KOPT-K1 (cell line): ENCODE data around the gene A2M.

Experiments used
- H3K27ac ChIP-seq: fragments of 200-600 bp; sonication (generic); 2 replicates; pipeline ENCODE4 v1.5.1; 2016; ENCODE audit warnings: antibody characterized with exemption, mild to moderate bottlenecking, low read depth, low read length; ENCODE audit not compliant: poor library complexity, severe bottlenecking
- H3K36me3 ChIP-seq: fragments of 200-600 bp; sonication (generic); 2 replicates; pipeline ENCODE4 v1.5.1; 2017; ENCODE audit warnings: antibody characterized with exemption, mild to moderate bottlenecking, low read length, moderate library complexity; ENCODE audit not compliant: insufficient read depth
- H3K9me3 ChIP-seq: fragments of 200-600 bp; sonication (generic); 2 replicates; pipeline ENCODE4 v1.5.1; 2017; ENCODE audit warnings: antibody characterized with exemption, low read length, mild to moderate bottlenecking; ENCODE audit not compliant: insufficient read depth, poor library complexity, severe bottlenecking

Gene A2M

GRCh38 chr12:9050521-9051157, 65.1 kb downstream of the A2M start:
- no peaks in the 10 kb centered on the region for H3K9me3 ChIP-seq
- H3K36me3 ChIP-seq = no peaks in the 10 kb centered on the region
- H3K27ac ChIP-seq = no peak overlapping the region

DNA sequence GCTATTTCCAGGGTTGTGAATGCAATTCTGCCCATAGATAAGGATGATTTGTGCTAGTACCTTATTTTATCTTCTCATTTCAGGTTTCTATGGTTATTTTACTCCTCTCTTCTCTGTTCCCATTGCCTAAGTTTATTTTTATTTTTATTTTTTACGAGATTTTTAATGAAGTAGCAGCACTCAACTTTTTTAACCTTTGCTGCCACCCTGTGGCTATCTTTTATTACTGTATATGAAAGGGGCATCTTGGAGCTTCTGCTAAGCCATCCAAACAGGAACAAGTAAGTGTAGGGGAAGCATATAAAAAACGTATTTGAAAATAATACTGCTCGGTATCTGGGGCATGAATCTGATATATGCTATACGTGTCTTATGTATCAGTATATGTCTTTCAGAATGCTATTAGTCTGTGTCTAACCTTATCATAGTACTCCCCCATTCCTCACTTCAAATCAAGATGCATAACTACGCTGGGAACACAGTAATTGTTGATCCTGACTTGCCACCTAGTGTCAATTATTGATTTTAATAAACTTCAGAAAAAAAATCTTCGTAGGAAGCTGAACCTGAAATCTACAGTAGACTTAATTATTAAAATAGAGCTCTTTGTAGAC, 66.1 kb downstream of the A2M start:
- H3K9me3 ChIP-seq = no peaks in the 10 kb centered on the region
- H3K36me3 ChIP-seq = no peaks in the 10 kb centered on the region

DNA sequence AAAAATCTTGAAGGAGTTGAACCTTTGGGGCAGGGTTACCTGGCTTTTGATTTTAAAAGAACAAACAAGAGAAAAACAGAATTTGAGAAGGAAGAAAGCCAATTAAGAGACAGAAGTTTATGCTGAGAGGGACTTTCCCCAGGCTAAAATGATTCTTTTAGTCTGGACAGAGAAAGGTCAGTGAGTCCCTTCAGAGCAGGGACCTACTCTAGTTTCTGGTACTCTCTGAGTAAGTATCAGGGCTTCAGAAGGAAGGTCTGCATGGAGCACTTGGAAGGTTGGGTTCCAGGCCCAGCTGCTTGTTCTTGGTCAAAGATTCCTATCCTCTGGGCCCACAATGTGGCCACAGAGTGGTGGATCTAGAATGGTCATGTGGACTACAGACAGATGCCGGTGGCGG, 66.8 kb downstream of the A2M start:
- no peaks in the 10 kb centered on the region for H3K9me3 ChIP-seq
- no peaks in the 10 kb centered on the region for H3K36me3 ChIP-seq
- H3K27ac ChIP-seq = no peak overlapping the region

More for the DNA sequence above, 66.1 kb downstream of the A2M start:
- no peak overlapping the region for H3K27ac ChIP-seq

DNA sequence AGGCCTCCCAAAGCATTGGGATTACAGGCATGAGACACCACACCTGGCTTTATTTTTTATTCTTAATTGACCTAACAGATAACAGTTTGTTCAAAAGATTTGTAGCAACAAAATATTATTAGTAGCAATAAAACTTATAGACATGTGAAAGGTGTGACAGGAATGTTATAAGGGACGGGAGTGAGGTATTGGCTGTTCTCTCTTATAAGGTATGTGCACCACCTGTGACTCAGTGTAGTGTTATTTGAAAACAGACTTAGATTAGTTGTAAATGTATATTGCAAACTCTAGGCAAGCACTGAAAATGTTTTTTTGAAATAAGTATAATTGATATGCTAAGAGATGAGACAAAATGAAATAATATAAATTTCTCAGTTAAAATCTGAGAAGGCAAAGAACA, 68.6 kb downstream of the A2M start:
- H3K27ac ChIP-seq = no peak overlapping the region
- no peaks in the 10 kb centered on the region for H3K9me3 ChIP-seq
- no peaks in the 10 kb centered on the region for H3K36me3 ChIP-seq

- H3K36me3 ChIP-seq = no peaks in the 10 kb centered on the region
- H3K27ac ChIP-seq = no peak overlapping the region
- H3K9me3 ChIP-seq = no peaks in the 10 kb centered on the region
Measured at GRCh38 chr12:9043766-9044165, 72.0 kb downstream of the A2M start.

GRCh38 chr12:9041321-9041720, 74.4 kb downstream of the A2M start:
- no peaks in the 10 kb centered on the region for H3K9me3 ChIP-seq
- H3K36me3 ChIP-seq = no peaks in the 10 kb centered on the region
- no peak overlapping the region for H3K27ac ChIP-seq

DNA sequence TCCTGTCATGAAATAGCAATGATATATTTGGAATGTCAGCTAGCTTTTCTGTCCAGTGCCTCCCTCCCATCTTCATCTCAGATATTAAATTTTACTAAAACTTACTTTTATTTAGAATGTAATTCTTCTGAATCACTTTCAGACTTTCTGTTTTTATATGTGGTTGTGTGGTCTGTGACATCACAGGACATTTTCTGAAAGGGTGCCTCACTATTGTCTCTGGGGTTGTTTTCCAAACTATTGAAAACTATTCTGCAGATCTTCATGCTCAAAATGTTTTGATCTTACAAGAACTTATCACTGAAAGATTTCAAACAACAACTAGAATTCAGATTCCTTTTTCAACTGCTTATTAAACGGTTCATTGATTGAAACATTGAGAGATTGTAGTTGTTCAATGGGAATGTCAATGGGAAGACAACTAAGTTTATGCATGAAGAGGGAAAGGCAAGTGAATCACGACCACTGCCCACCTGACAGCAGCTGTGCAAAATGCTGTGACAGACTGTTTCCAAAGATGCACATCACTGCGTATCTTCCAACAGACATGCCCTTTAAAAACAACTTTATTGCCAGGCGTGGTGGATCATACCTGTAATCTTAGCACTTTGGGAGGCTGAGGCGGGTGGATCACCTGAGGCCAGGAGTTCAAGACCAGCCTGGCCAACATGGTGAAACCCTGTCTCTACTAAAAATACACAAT, 75.1 kb downstream of the A2M start:
- H3K27ac ChIP-seq = no peak overlapping the region
- H3K9me3 ChIP-seq = no peaks in the 10 kb centered on the region
- H3K36me3 ChIP-seq = no peaks in the 10 kb centered on the region

- no peaks in the 10 kb centered on the region for H3K9me3 ChIP-seq
- H3K27ac ChIP-seq = no peak overlapping the region
- H3K36me3 ChIP-seq = no peaks in the 10 kb centered on the region
Measured at GRCh38 chr12:9039397-9039977, 76.2 kb downstream of the A2M start.

GRCh38 chr12:9037431-9037830, 78.3 kb downstream of the A2M start:
- H3K27ac ChIP-seq = no peak overlapping the region

DNA sequence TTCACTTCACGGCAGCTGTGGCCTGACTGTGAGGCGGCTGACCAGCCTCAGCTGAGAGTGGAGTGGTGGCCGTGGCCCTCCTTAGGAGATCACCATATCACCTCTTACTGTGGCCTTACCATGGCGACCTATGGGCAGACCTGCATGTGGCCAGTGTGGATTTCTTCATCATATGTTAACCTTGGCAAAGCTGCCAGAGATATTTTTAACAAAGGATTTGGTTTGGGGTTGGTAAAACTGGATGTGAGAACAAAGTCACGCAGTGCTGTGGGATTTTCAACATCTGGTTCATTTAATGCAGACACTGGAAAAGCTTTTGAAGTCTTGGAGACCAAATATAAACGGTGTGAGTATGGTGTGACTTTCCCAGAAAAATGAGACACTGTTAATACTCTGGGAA, 79.5 kb downstream of the A2M start:
- Histone ChIP-seq H3K9me3 (no peaks in the 10 kb centered on the region), H3K27ac (no peak overlapping the region), H3K36me3 (no peaks in the 10 kb centered on the region)

More at GRCh38 chr12:9037431-9037830, 78.3 kb downstream of the A2M start:
- H3K9me3 ChIP-seq = no peaks in the 10 kb centered on the region
- no peaks in the 10 kb centered on the region for H3K36me3 ChIP-seq

DNA sequence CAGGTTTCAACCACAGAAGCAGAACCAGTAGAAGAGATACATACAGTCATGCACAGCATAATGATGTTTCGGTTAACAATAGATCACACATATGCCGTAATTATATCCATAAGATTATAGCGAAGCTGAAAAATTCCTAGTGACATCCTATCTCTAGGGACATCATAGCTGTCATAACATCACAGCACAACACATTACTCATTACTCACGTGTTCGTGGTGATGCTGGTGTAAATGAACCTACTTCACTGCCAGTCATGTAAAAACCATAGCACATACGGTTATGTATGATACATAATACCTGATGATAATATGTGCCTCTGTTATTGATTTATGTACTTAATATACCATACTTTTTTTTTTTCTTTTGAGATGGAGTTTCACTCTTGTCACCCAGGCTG, 81.6 kb downstream of the A2M start:
- H3K27ac ChIP-seq = no peak overlapping the region
- H3K36me3 ChIP-seq = no peaks in the 10 kb centered on the region
- no peaks in the 10 kb centered on the region for H3K9me3 ChIP-seq

DNA sequence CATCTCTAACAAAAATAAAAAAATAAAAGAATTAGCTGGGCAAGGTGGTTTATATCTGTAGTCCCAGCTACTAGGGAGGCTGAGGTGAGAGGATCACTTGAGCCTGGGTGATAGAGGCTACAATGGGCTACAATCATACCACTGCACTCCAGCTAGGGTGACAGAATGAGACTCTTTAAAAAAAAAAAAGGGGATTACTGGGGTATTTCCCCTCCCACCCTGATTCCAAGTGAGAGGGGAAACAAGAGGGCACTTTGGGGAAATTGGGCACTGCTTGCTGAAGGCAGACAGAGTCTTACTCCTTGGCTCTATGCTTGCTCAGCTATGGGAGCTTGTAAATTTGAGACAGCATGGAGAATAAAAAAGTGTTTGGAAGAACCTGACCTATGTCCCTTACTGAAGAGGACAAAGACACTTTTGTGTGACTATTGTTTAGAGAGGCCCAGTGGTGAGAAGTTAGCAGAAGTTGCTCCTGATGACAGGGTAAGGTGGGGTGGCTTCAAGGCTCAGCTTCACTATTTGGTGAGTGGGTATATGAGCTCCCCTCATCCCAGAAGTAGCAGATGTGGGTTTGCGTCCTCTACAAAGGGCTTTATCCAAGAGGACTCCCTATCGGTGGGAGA, 82.3 kb downstream of the A2M start:
- no peaks in the 10 kb centered on the region for H3K9me3 ChIP-seq
- H3K27ac ChIP-seq = no peak overlapping the region
- no peaks in the 10 kb centered on the region for H3K36me3 ChIP-seq

DNA sequence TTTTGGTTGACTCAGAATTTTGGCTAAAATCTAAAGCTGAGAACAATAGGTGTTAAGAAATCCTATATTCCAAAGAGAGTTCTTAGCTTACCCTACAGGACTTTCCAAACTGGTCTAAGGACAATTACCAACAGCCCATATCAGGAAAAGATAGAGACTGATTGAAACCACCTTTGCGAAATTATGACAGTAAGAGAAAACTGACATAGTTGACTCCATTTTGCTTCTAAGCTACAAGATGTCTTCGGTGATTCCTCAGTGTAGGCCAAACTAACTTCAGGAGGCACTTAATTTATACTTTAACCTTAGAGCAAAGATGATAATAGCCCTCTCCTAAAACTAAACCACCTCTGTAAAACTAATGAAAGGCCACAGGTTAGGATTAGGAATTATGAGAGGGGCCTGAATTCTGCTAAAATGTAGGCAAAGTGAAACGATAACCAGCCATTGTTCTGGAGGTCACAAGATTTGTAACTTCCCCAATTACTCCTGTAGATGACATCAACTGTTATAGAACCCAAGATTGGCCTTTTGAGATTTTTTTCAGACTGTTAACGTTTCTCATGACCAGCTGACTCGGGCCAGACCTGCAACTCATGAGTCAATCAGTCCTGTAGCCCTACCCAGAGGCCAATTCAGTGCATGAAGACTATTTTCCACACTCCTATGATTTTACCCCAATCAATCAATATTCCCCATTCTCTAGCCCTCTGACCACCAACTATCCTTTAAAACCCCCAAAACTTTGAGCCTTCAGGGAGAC, 83.3 kb downstream of the A2M start:
- Histone ChIP-seq H3K36me3 (no peaks in the 10 kb centered on the region), H3K27ac (no peak overlapping the region), H3K9me3 (no peaks in the 10 kb centered on the region)

- H3K36me3 ChIP-seq = no peaks in the 10 kb centered on the region
- H3K9me3 ChIP-seq = no peaks in the 10 kb centered on the region
- H3K27ac ChIP-seq = no peak overlapping the region
Measured at GRCh38 chr12:9030776-9031175, 84.9 kb downstream of the A2M start.
